ENCODE data around the gene UBALD1.

DNA sequence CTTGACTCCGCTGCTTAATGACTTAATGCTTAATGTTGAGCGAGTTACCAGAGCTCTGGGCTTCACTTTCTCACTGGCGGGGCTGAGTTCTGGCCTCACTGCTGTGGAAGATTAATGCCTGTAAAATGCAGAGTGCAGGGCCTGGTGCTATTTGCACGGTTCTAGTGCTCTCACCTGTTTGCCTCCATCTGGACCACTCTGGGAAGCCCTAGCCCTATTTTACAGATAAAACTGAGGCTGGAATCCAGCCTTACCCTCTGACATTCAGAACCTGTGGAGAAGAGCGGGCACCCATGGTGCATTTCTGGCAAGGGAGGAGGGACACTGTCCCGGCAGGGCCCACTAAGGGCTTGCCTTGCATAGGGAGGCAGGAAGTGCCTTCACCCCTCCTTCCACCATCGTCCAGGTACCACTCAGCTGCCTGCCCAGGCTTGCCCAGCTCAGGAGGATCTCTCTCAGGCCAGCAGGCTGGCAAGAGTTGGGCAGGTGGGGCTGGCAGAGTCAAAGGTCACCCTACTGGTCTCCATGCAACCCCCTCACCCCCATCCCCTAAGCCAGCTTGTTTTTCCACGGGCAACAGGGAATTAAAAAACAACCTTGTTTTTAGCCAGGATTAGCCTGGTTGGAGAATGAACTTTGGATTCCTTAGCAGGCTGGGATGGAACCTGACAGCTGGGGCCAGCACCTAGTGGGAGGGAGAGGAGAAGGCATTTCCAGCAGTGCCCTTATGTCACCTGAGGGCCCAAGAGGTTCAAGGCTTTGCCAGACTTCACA is 4.1 kb upstream of the UBALD1 start:
- no peak for TF ChIP-seq EZH2phosphoT487 (IDR thresholded peaks at IDR 0.05; ENCODE audit: low read depth, severe bottlenecking, unreplicated experiment)
- TF ChIP-seq, protein P1, sequence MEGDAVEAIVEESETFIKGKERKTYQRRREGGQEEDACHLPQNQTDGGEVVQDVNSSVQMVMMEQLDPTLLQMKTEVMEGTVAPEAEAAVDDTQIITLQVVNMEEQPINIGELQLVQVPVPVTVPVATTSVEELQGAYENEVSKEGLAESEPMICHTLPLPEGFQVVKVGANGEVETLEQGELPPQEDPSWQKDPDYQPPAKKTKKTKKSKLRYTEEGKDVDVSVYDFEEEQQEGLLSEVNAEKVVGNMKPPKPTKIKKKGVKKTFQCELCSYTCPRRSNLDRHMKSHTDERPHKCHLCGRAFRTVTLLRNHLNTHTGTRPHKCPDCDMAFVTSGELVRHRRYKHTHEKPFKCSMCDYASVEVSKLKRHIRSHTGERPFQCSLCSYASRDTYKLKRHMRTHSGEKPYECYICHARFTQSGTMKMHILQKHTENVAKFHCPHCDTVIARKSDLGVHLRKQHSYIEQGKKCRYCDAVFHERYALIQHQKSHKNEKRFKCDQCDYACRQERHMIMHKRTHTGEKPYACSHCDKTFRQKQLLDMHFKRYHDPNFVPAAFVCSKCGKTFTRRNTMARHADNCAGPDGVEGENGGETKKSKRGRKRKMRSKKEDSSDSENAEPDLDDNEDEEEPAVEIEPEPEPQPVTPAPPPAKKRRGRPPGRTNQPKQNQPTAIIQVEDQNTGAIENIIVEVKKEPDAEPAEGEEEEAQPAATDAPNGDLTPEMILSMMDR (IDR thresholded peaks at IDR 0.05; ENCODE audit: poor library complexity), result no peak
- no peak for TF ChIP-seq EZH2 (IDR thresholded peaks at IDR 0.05; ENCODE audit: borderline replicate concordance)

Data from hepatocyte (in vitro differentiated cells).